HG03565 (cell line): Measurements from ENCODE around the gene C3orf85.

Experiments
- ATAC-seq: cut with Tn5 transposase; IDR thresholded peaks from one replicate; pipeline ENCODE4 v1.9.1; 2021; ENCODE audit warnings: mild to moderate bottlenecking, moderate library complexity; ENCODE audit not compliant: unreplicated experiment

The C3orf85 gene

DNA sequence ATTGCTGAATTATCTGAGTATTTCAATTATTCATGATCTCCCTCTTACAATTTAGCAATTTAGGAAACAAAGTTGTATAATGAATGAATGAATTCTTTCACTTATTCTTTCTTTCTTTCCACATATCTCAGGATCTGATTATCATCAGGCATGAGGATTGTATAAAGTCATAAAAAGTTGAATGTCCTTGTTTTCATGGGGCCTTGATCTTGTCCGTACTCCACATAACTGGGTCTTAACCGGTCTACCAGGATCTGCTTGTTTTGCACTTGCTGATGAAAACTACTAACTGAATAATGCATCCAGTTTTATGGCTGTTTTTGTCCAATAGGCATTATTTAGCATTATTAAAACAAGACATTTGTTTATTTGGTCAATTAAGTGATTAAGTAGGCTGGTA, 12.6 kb downstream of the C3orf85 start:
- ATAC-seq: no peak

DNA sequence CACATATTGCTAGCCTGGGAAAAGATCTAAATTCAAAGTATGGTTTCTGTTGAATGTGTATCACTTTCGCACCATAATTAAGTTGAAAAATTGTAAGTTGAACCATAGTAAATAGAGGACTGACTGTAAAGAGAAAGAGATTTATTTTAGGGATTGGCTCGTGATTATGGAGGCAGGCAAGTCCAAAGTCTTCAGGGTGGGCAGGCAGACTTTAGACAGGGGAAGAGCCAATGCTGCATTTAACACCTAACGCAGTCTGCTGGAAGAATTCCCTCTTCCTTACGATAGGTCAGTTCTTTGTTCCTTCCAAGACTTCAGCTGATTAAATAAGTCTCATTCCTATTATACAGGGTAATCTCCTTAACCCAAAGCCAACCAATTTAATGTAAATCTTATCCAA, 15.8 kb downstream of the C3orf85 start:
- no peak for ATAC-seq

DNA sequence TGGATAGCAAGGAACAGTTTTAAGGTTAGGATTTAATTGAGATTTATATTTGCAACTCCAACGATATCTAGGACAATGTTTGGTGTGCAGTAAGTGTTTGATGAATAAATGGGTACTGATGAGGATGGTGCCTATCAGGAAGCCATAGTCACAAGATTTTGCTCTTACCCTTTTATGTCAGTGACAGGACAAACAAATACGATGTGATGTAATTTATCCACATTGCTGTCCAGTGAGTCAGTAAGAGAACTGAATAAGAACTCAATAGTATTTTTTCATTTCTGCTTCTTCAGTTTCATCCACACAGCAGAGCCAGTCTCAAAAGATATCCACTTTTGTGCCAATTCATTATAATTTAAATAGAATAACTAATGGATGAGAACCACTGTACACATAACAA, 18.5 kb downstream of the C3orf85 start:
- no peak for ATAC-seq

- ATAC-seq: no peak
These were observed 19.3 kb downstream of the C3orf85 start for GRCh38 chr3:109155828-109156227.

GRCh38 chr3:109161487-109162123, 25.1 kb downstream of the C3orf85 start:
- no peak for ATAC-seq

GRCh38 chr3:109165905-109166304, 29.4 kb downstream of the C3orf85 start:
- ATAC-seq: no peak

- ATAC-seq: no peak
These were observed 35.0 kb downstream of the C3orf85 start for GRCh38 chr3:109171479-109171878.

GRCh38 chr3:109175411-109175810, 38.9 kb downstream of the C3orf85 start:
- ATAC-seq: no peak

GRCh38 chr3:109176726-109177125, 40.2 kb downstream of the C3orf85 start:
- no peak for ATAC-seq

DNA sequence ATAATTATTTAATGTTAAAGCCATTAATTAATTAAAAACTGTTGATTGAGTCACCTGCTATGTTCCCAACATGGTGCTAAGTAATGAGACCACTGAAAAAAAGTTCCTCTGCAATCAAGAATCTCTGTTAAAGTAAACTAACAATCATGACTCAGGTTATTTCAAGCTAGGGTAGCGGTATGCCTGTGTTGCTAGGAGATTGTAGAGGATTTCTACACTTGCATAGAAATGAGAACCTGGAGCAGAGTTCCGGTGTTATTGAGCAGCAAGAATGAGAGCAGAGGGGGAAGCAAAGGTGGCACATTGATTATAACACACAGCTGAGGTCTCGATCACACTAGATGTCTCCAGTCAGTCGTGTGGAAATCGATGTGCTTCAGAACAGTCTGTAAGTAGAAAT, 41.4 kb downstream of the C3orf85 start:
- no peak for ATAC-seq

- no peak for ATAC-seq
These were observed 42.2 kb downstream of the C3orf85 start for GRCh38 chr3:109178708-109179107.

DNA sequence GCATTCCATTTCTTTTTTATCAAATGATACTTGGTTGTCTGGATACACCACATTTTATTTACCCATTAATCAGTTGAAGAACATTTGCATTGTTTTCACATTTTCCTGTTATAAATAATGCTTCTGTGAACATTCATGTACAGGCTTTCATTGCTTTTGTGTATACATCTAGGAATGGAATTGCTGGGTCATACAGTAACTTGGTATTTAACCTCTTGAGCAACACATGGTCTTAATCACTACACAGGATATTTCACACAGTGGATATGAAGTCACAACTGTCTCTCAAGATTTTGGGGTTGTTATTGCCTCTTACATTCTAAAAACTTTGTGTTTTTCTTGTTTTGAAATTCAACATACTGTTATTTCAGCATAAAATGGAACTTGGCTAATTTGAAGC, 48.2 kb downstream of the C3orf85 start:
- ATAC-seq: no peak

DNA sequence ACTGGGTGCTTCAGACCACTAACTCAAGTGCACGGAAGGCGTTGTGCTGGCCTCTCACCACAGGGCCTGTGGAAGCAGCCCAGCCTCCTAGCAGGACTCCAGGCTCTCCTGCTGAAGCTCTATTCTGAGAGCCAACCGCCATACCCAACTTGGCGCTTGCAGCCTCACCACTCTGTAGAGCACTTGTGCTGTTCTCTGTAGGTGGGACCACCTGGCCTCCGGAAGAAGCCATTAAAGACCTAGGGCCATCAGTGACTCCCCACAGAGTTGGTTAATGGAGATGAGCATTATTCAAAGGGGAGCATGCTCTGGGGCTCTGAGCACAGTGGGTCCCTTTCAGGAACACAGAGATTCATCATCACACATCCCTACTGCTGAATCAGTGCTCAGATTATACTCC, 50.9 kb downstream of the C3orf85 start:
- ATAC-seq: no peak

DNA sequence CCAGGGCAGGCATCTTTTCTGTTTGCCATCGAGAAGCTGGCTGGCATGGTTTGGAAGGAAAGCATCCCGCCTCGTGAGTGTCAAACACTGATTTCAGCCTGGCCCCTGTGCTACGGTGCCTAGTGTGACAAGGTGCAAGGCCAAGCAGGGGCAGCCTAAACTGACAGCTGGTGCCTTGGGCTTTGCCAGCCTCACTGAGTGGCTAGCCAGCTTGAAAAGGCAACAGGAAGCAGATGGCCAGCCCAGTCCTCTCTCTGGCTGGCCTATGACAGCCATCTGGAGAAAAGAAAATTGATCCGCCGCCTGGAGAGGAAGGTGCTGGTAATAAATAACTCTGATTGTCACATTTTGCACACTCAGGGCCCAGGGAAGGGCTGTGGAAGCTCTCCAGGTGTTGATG, 52.2 kb downstream of the C3orf85 start:
- no peak for ATAC-seq

DNA sequence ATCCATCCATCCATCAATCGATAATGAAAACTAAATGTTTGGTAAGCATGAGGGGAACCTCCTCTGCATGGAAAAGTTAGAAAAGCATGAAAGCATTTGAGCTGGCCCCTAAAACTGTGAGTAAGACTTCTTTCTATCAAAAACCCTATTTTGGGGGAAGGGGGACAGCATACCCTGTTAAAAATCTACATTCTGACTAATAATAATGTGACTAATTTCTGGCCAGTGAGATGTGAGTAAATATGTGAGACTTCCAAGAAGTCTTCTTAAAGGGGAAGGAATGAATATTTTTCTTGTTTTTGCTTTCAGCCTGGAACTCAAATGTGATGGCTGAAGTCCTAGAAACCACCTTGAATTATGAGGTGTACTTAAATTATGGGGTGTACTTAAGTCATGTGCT, 54.9 kb downstream of the C3orf85 start:
- no peak for ATAC-seq

DNA sequence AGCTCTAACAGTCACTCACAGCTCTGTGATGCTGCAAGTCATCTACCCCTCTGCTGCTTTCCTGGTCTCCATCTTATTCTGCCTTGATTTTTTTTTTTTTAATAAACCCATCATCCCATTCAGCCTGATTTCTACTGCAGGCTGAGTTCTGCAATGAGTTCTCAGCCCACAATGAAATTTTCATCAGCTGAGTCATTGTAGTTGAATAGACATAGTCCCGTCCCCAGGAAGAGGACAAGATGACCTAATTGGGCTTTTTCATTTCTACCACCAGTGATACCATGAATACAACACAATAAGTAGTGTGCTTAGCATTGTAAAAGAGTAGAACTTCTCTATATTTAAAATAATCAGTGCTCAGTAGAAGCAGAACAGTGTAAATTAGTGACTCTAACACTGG, 59.3 kb downstream of the C3orf85 start:
- no peak for ATAC-seq
